Mesendoderm (in vitro differentiated cells): Measurements from ENCODE around the gene NR1D2.

Source experiments
- DNase-seq: peaks from one replicate; pipeline ENCODE4 v3.0.0; 2013
- H2AK5ac ChIP-seq: 2 replicates; pipeline ENCODE4 v1.6.1; 2013; ENCODE audit warnings: low read length, inconsistent platforms
- H2BK120ac ChIP-seq: 2 replicates; pipeline ENCODE4 v1.6.1; 2013; ENCODE audit warnings: low read depth, mild to moderate bottlenecking, low read length, moderate library complexity, mixed read lengths
- H2BK15ac ChIP-seq: replicated peaks from 2 replicates; pipeline ENCODE4 v1.6.1; 2013; ENCODE audit warnings: low read depth, mild to moderate bottlenecking, moderate library complexity
- H2BK5ac ChIP-seq: 2 replicates; pipeline ENCODE4 v1.6.1; 2013; ENCODE audit warnings: low read length, inconsistent platforms
- H3K18ac ChIP-seq: 2 replicates; pipeline ENCODE4 v1.6.1; 2013; ENCODE audit warnings: mild to moderate bottlenecking, low read length, mixed read lengths
- H3K23ac ChIP-seq: one replicate; pipeline ENCODE4 v1.6.1; 2013; ENCODE audit warnings: low read length
- H3K27ac ChIP-seq: 2 replicates; pipeline ENCODE4 v1.5.1; 2013; ENCODE audit warnings: low read depth, mild to moderate bottlenecking, inconsistent platforms, low read length, moderate library complexity
- H3K27me3 ChIP-seq: 2 replicates; pipeline ENCODE4 v1.6.1; 2013; ENCODE audit warnings: low read length, control low read depth, mild to moderate bottlenecking, inconsistent platforms; ENCODE audit not compliant: insufficient read depth, poor library complexity
- H3K36me3 ChIP-seq: 2 replicates; pipeline ENCODE4 v1.6.1; 2013; ENCODE audit warnings: low read length, inconsistent platforms; ENCODE audit not compliant: control insufficient read depth, insufficient read depth
- H3K4ac ChIP-seq: one replicate; pipeline ENCODE4 v1.6.1; 2013; ENCODE audit warnings: low read depth, mild to moderate bottlenecking, low read length, moderate library complexity
- H3K4me1 ChIP-seq: 2 replicates; pipeline ENCODE4 v1.6.1; 2013; ENCODE audit warnings: low read depth, low read length, inconsistent platforms; ENCODE audit not compliant: control insufficient read depth
- H3K4me2 ChIP-seq: 2 replicates; pipeline ENCODE4 v1.6.1; 2013; ENCODE audit warnings: low read length
- H3K4me3 ChIP-seq: 2 replicates; pipeline ENCODE4 v1.5.1; 2013; ENCODE audit warnings: mild to moderate bottlenecking, low read length
- H3K56ac ChIP-seq: one replicate; pipeline ENCODE4 v1.6.1; 2013; ENCODE audit warnings: low read length
- H3K79me1 ChIP-seq: 2 replicates; pipeline ENCODE4 v1.6.1; 2013; ENCODE audit warnings: low read length, inconsistent platforms
- H3K79me2 ChIP-seq: 2 replicates; pipeline ENCODE4 v1.6.1; 2013; ENCODE audit warnings: mild to moderate bottlenecking, low read length; ENCODE audit not compliant: control insufficient read depth, insufficient read depth
- H3K9ac ChIP-seq: 2 replicates; pipeline ENCODE4 v1.6.1; 2013; ENCODE audit warnings: low read length, inconsistent platforms
- H4K5ac ChIP-seq: one replicate; pipeline ENCODE4 v1.6.1; 2013; ENCODE audit warnings: low read length
- H4K8ac ChIP-seq: one replicate; pipeline ENCODE4 v1.6.1; 2013; ENCODE audit warnings: low read depth, mild to moderate bottlenecking, control low read depth, low read length, moderate library complexity
- WGBS: extraction: QIAGEN DNeasy Blood & Tissue Kit; methylation state at CpG from one replicate; pipeline ENCODE4 v1.1.7; 2013; ENCODE audit warnings: low lambda C conversion rate, missing lambda C conversion rate; ENCODE audit not compliant: insufficient coverage; ENCODE audit errors: extremely low coverage; 5-methylcytosine and 5-hydroxymethylcytosine counted together

NR1D2 gene

DNA sequence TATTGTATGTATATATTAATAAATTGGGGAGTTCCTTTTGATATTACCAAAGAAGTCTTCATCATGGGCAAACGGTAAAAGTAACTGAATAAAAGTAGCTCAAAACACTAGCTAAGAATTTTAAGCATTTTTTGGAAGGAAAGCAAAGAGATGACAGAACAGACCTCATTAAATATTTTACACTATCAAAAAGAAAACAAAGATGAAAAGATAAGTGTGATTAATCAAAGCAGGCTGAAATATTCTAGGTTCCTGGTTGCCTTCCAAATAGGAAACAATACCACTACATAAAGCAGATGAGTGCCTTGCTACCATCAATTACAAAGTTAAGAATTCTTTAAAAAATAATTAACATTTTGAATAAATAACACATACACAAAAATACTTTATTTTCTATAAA lies 31.9 kb upstream of the NR1D2 start:
- Histone ChIP-seq H2AK5ac (no peak overlapping the region), H2BK5ac (no peak overlapping the region), H3K56ac (no peak overlapping the region), H3K27ac (no peak overlapping the region), H3K4me3 (no peak overlapping the region), H3K4ac (no peak overlapping the region), H3K27me3 (no peaks in the 10 kb centered on the region), H3K4me2 (no peak overlapping the region), H3K36me3 (peaks cover 2% of the 10 kb centered on the region), H3K79me2 (peaks cover 14% of the 10 kb centered on the region), H2BK120ac (no peak overlapping the region), H3K79me1 (peaks cover 3% of the 10 kb centered on the region), H3K23ac (no peak overlapping the region), H4K8ac (no peak overlapping the region), H4K5ac (no peak overlapping the region), H2BK15ac (no peak overlapping the region), H3K9ac (no peak overlapping the region), H3K4me1 (peaks cover 2% of the 10 kb centered on the region), H3K18ac (no peak overlapping the region)
- no peak for DNase-seq
- WGBS = no CpG with 5 or more reads among the region's 1 CpG

DNA sequence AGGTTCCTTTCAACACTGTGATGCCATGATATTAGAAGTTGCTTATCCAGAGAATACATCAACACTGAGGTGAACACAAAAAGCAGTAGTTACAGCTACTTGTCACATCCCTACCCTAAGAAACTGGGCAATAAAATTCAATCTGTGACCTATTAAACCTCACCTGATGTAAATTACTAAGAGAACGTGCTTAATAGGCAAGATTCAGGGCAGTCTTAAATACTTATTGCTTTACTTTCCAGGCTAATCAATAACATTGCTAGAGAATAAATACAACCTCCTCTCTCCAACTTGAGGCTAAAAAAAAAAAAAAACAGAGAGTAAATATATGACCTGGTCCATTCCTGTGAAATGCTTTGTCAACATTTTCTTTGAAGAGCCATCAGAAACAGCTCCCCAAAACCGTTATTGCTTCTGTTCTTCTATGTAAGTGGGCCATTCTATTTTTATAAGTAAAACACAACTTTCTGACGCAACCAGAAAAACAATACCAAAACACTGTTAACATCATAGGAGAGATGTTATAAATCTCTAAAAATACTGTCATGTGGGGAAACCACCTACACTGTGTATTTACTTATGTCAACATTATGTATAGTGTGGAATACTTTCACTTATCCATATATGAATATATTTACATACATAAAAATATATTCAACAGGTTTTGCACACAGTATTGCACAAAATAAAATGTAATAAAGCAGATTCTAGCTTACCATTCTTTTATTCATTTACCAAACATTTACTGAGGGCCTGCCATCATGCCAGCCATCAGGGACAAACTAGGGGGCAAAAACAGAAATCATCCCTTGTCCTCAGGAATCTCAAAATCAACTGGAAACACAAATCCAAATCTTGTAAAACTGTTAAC lies 31.0 kb upstream of the NR1D2 start:
- no peak overlapping the region for H2AK5ac ChIP-seq
- no peak overlapping the region for H2BK5ac ChIP-seq
- H3K18ac ChIP-seq = no peak overlapping the region
- H3K4me1 ChIP-seq = peaks cover 2% of the 10 kb centered on the region
- H3K9ac ChIP-seq = no peak overlapping the region
- H3K4ac ChIP-seq = no peak overlapping the region
- peaks cover 23% of the 10 kb centered on the region for H3K79me2 ChIP-seq
- H3K27me3 ChIP-seq = no peaks in the 10 kb centered on the region
- H4K8ac ChIP-seq = no peak overlapping the region
- no peak overlapping the region for H3K23ac ChIP-seq
- H4K5ac ChIP-seq = no peak overlapping the region
- no peak overlapping the region for H2BK15ac ChIP-seq
- H2BK120ac ChIP-seq = no peak overlapping the region
- no peak overlapping the region for H3K4me3 ChIP-seq
- H3K4me2 ChIP-seq = no peak overlapping the region
- DNase-seq = no peak
- no peak overlapping the region for H3K27ac ChIP-seq
- H3K36me3 ChIP-seq = peaks cover 2% of the 10 kb centered on the region
- no CpG with 5 or more reads among the region's 3 CpGs for WGBS
- H3K79me1 ChIP-seq = peaks cover 3% of the 10 kb centered on the region
- no peak overlapping the region for H3K56ac ChIP-seq

DNA sequence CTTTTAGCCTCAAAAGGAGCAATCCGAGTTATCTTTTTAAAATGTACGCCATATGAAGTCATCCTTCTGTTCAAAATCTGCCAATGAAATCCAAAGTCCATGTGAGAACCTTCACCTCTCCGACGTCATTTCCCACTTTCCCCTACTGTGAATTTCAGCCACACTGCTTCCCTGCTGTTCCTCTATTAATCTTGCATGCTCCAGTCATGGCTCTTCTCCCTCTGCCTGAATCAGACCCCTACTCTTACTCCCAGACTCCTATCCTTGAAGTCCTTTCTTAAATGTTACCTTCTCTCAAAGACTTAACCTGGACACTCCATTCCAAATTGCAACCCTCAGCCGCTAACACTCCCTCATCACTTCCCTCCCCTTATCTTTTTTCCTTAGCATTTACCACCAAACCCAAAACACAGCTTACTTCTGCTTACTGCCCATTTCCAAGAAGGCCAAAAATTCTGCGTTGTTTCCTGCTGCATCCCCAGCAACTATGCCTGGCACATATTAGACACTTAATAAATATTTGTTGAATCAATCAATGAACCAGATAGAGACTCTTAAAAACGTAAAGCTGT lies 29.5 kb upstream of the NR1D2 start:
- peaks cover 28% of the 10 kb centered on the region for H3K79me2 ChIP-seq
- no peak overlapping the region for H3K18ac ChIP-seq
- H3K4me3 ChIP-seq = no peak overlapping the region
- peak overlapping the region; percentile 25 for H3K4me2 ChIP-seq
- H4K8ac ChIP-seq = no peak overlapping the region
- H3K9ac ChIP-seq = peak overlapping the region; percentile 39
- no peaks in the 10 kb centered on the region for H3K27me3 ChIP-seq
- H2BK5ac ChIP-seq = no peak overlapping the region
- no peak overlapping the region for H2BK15ac ChIP-seq
- peak overlapping the region; percentile 45 for H3K56ac ChIP-seq
- peaks cover 6% of the 10 kb centered on the region for H3K36me3 ChIP-seq
- no peak overlapping the region for H3K4ac ChIP-seq
- H3K27ac ChIP-seq = no peak overlapping the region
- H3K23ac ChIP-seq = no peak overlapping the region
- H4K5ac ChIP-seq = no peak overlapping the region
- DNase-seq = no peak
- H2AK5ac ChIP-seq = no peak overlapping the region
- no peak overlapping the region for H2BK120ac ChIP-seq
- peaks cover 2% of the 10 kb centered on the region for H3K4me1 ChIP-seq
- WGBS = 100% methylated on average over 1 of the region's 7 CpGs
- H3K79me1 ChIP-seq = peaks cover 6% of the 10 kb centered on the region

DNA sequence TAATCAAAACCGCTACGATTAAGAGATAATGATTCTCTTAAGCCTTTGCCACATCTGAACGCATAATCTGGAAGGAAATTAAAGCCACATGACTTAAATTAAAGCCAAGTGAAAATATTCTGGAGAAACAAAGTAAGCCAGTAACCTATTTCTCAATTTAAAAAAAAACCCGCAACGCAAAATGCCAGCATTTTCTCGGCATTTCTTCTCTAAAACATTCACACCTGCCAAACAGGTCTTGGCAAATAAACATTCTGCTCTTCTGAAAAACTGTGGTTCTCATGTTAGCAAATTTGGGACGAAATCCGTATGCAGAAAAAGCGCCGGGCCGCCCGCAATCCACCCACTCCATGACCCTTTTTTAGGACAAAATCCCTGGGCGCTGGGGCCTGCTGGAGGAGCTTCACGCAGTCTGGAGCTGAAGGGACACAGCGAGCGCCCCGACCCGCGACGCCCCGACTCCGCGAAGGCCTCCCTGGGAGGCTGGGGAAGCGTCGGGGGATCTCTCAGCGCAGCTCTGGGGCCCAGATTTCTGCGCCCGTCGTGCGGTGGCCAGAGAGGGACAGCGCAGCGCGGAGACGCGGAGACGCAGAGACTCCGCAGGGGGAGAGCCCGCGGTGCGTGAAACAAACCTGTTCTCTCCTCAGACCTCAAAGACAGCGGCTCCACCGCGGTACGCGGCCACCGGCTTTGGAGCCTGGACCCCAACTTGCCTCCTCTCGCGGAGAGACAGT lies 28.8 kb upstream of the NR1D2 start:
- peak overlapping the region; percentile 91 for H3K9ac ChIP-seq
- DNase-seq = no peak
- H3K4me3 ChIP-seq = peak overlapping the region; percentile 80
- H4K5ac ChIP-seq = no peak overlapping the region
- H2BK15ac ChIP-seq = no peak overlapping the region
- H3K4me2 ChIP-seq = peak overlapping the region; percentile 70
- no peak overlapping the region for H3K4ac ChIP-seq
- H3K56ac ChIP-seq = peak overlapping the region; percentile 94
- H4K8ac ChIP-seq = no peak overlapping the region
- peak overlapping the region; percentile 14 for H3K27ac ChIP-seq
- peaks cover 6% of the 10 kb centered on the region for H3K36me3 ChIP-seq
- peaks cover 2% of the 10 kb centered on the region for H3K4me1 ChIP-seq
- no peaks in the 10 kb centered on the region for H3K27me3 ChIP-seq
- no peak overlapping the region for H2BK120ac ChIP-seq
- H3K23ac ChIP-seq = no peak overlapping the region
- no peak overlapping the region for H2AK5ac ChIP-seq
- H3K18ac ChIP-seq = peak overlapping the region; percentile 45
- H3K79me2 ChIP-seq = peaks cover 28% of the 10 kb centered on the region
- no CpG with 5 or more reads among the region's 48 CpGs for WGBS
- no peak overlapping the region for H2BK5ac ChIP-seq
- H3K79me1 ChIP-seq = peaks cover 6% of the 10 kb centered on the region

DNA sequence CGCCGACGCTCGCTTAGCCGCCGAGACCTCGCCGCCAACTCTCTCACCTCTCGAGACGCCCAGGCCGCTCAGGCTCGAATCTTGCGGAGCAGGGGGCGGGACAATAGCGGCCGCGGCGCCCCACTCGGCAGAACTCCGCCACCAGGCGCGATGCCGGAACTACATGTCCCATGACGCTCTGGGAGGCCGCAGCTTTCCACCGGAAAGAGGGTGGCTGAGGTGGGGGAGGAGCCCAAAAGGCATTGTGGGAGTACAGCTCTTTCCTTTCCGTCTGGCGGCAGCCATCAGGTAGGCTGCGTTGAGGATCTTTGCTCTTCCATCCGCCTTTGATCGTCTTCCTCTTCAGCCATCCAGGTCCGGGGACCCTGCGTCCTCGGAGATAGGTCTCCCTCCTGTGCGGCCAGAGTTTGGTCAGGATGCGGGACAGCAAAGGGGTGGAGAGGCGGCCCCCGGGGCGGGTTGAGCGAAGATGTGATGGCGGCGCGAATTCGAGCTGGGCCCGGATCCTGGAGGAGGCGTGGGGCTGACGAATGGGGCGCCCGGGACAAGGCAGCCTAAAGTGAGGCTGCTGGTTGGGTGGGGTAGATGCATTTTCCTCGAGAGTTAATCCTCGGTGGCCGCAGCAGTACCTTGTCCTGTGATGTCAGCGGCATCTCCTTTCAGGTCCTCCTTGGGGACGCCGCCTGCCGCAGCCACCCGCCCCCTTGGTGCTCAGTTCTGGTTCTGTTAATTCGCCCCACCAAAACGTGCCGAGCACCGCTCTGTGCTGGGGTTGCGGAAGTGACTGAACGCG lies 28.0 kb upstream of the NR1D2 start, which contains the start of the genes NKIRAS1 and RPL15:
NKIRAS1 (minus strand) TSS at position 105 of the 793 bp plus-strand sequence. CDS start 6,086 bp downstream, outside the sequence.
RPL15 (plus strand) TSS at position 247 of the 793 bp plus-strand sequence. CDS start 728 bp downstream, outside the sequence.
- DNase-seq = peak; percentile 99
- WGBS = no CpG with 5 or more reads among the region's 64 CpGs
- Histone ChIP-seq H2AK5ac (peak within 1 kb of the TSS; percentile 91), H3K79me2 (peaks cover 28% of the 10 kb centered on the region), H3K9ac (peak within 1 kb of the TSS; percentile 91), H2BK120ac (no peak within 1 kb of the TSS), H2BK15ac (no peak within 1 kb of the TSS), H3K56ac (peak within 1 kb of the TSS; percentile 99), H3K4me2 (peak within 1 kb of the TSS; percentile 70), H3K79me1 (peaks cover 6% of the 10 kb centered on the region), H3K27me3 (no peaks in the 10 kb centered on the region), H4K8ac (no peak within 1 kb of the TSS), H3K4me1 (peaks cover 2% of the 10 kb centered on the region), H3K18ac (peak within 1 kb of the TSS; percentile 80), H3K27ac (peak within 1 kb of the TSS; percentile 42), H2BK5ac (peak within 1 kb of the TSS; percentile 71), H3K36me3 (peaks cover 6% of the 10 kb centered on the region), H3K4me3 (peak within 1 kb of the TSS; percentile 80), H3K4ac (peak within 1 kb of the TSS; percentile 95), H4K5ac (no peak within 1 kb of the TSS), H3K23ac (peak within 1 kb of the TSS; percentile 94)
